Measurements from ENCODE around the gene POLA2. TPM values are rescaled to one million over a fixed set of nuclear protein-coding genes. Genes with fewer than 3 reads are reported as not detected.
"Not testable (repeated sequence)": the region's sequence is repeated elsewhere in the genome, so short reads cannot be mapped to it uniquely, and the experiment has no call there.

POLA2 gene
- polyA plus RNA-seq, 3 donors = 4.0 to 8.3 (median 5.2) TPM

DNA sequence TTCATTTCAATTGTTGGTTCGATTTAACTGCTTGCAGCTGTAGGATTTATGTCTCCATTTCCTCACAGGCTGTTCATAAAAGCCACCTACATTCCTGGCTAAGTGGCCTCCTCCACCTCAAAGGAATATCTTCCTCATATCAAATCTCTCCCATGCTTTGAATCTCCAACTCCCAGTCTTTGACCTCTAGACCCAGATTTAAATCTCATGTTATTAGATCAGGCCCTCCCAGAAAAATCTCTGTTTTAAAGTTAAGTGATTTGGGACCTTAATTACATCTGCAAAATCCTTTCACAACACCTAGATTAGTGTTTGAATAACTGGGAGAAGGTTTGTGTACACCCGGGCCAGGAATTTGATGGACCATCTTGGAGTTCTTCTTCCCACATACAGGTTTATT lies 33.9 kb upstream of the POLA2 start:
- intact Hi-C loops (cut with micrococcal nuclease) = no loop called here
- H3K79me2 ChIP-seq (ENCODE audit: insufficient read depth, low read length) = no peaks in the 10 kb centered on the region
- H4K20me1 ChIP-seq (ENCODE audit: insufficient read depth, low read length) = no peaks in the 10 kb centered on the region
- no peak overlapping the region for H3K4me2 ChIP-seq (replicated peaks; ENCODE audit: extremely low read depth, low read length, poor library complexity, severe bottlenecking)
- no peak overlapping the region for H2AFZ ChIP-seq (ENCODE audit: insufficient read depth, low read depth, low read length, poor library complexity, severe bottlenecking)
- DNase-seq = no peak
- H3K9ac ChIP-seq (ENCODE audit: insufficient read depth, low read length, poor library complexity, severe bottlenecking) = no peak overlapping the region
- H3K4me3 ChIP-seq (replicated peaks in 1 of 3; ENCODE audit: low read depth in 2 of 3, low read length in 3 of 3) = no peak overlapping the region
- WGBS (ENCODE audit: insufficient coverage) = no CpG with 5 or more reads among the region's 2 CpGs
- peaks cover 0 to 4% (median 0%) of the 10 kb centered on the region in 7 donors for H3K9me3 Mint-ChIP-seq
- no peaks in the 10 kb centered on the region for H3K27me3 ChIP-seq (ENCODE audit: control insufficient read depth in 2 of 2, insufficient read depth in 2 of 2, low read length in 2 of 2)
- H3K4me3 Mint-ChIP-seq = no peak overlapping the region
- H3K27me3 Mint-ChIP-seq (ENCODE audit: low read depth in 3 of 3) = peaks cover 4% of the 10 kb centered on the region in 3 donors
- TF ChIP-seq, protein P1, sequence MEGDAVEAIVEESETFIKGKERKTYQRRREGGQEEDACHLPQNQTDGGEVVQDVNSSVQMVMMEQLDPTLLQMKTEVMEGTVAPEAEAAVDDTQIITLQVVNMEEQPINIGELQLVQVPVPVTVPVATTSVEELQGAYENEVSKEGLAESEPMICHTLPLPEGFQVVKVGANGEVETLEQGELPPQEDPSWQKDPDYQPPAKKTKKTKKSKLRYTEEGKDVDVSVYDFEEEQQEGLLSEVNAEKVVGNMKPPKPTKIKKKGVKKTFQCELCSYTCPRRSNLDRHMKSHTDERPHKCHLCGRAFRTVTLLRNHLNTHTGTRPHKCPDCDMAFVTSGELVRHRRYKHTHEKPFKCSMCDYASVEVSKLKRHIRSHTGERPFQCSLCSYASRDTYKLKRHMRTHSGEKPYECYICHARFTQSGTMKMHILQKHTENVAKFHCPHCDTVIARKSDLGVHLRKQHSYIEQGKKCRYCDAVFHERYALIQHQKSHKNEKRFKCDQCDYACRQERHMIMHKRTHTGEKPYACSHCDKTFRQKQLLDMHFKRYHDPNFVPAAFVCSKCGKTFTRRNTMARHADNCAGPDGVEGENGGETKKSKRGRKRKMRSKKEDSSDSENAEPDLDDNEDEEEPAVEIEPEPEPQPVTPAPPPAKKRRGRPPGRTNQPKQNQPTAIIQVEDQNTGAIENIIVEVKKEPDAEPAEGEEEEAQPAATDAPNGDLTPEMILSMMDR (IDR thresholded peaks at IDR 0.05) = no peak
- H3K27ac ChIP-seq (ENCODE audit: low read depth in 1 of 2, low read length in 2 of 2) = no peak overlapping the region
- no peaks in the 10 kb centered on the region for H3K9me3 ChIP-seq (replicated peaks in 1 of 2; ENCODE audit: control insufficient read depth in 1 of 2, insufficient read depth in 1 of 2, low read length in 2 of 2)
- H3K36me3 Mint-ChIP-seq = no peaks in the 10 kb centered on the region
- no peaks in the 10 kb centered on the region for H3K36me3 ChIP-seq (replicated peaks in 1 of 2; ENCODE audit: control insufficient read depth in 1 of 2, insufficient read depth in 2 of 2, low read length in 2 of 2)
- H3K4me1 Mint-ChIP-seq = peaks cover 30% of the 10 kb centered on the region
- H3K27ac Mint-ChIP-seq = peak overlapping the region in 1 of 7 donors; percentile 50
- peaks cover 26 to 29% of the 10 kb centered on the region in 2 donors for H3K4me1 ChIP-seq (ENCODE audit: control insufficient read depth in 1 of 2, insufficient read depth in 2 of 2, low read length in 2 of 2)

DNA sequence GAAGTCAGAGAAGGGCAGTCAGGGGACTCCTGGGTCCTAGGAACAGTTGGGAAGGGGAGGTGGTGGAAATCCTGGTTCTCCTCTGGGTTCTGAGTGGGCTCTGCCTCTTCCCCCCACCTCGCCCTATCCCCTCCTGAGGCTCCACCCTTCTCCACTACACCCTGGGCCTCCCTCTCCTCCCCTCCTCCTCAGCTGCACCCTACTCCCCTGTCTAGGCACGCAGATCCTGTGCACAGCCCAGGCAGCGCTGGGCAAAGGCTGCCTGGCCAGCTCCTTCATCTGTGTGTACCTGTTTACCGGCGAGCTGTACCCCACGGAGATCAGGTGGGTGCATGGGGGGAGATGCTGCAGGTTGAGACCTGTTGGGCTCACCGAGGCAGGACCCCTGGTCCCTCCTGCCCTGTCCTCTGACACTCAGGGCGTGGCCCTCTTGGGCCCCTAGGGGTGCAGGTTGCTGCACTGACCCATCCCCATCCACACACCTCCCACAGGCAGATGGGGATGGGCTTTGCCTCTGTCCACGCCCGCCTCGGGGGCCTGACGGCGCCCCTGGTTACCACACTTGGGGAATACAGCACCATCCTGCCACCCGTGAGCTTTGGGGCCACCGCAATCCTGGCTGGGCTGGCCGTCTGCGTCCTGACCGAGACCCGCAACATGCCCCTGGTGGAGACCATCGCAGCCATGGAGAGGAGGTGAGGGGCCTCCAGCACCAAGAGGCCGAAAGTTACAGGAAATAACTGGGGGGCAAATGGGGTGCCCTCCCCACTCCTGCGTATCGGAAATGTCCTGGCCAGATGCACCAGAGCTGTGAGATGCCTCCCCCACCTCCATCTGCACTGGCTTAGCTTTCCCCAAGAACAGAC lies 25.3 kb upstream of the POLA2 start:
- no peak overlapping the region for H2AFZ ChIP-seq (ENCODE audit: insufficient read depth, low read depth, low read length, poor library complexity, severe bottlenecking)
- Mint-ChIP-seq H3K4me1 (no peaks in the 10 kb centered on the region), H3K27me3 (ENCODE audit: low read depth in 3 of 3) (peaks cover 1 to 3% (median 2%) of the 10 kb centered on the region in 3 donors), H3K4me3 (no peak overlapping the region), H3K9me3 (peaks cover 0 to 4% (median 0%) of the 10 kb centered on the region in 7 donors), H3K36me3 (no peaks in the 10 kb centered on the region), H3K27ac (no peak overlapping the region)
- no peak overlapping the region for H3K4me2 ChIP-seq (replicated peaks; ENCODE audit: extremely low read depth, low read length, poor library complexity, severe bottlenecking)
- H3K79me2 ChIP-seq (ENCODE audit: insufficient read depth, low read length) = no peaks in the 10 kb centered on the region
- H3K4me3 ChIP-seq (replicated peaks in 1 of 3; ENCODE audit: low read depth in 2 of 3, low read length in 3 of 3) = no peak overlapping the region
- TF ChIP-seq, protein P1 (IDR thresholded peaks at IDR 0.05) = no peak
- H3K9me3 ChIP-seq (replicated peaks in 1 of 2; ENCODE audit: control insufficient read depth in 1 of 2, insufficient read depth in 1 of 2, low read length in 2 of 2) = peaks cover 0 to under 1% of the 10 kb centered on the region in 2 donors
- intact Hi-C loops (cut with micrococcal nuclease) = no loop called here
- H3K27ac ChIP-seq (ENCODE audit: low read depth in 1 of 2, low read length in 2 of 2) = no peak overlapping the region
- no peaks in the 10 kb centered on the region for H3K27me3 ChIP-seq (ENCODE audit: control insufficient read depth in 2 of 2, insufficient read depth in 2 of 2, low read length in 2 of 2)
- H3K36me3 ChIP-seq (replicated peaks in 1 of 2; ENCODE audit: control insufficient read depth in 1 of 2, insufficient read depth in 2 of 2, low read length in 2 of 2) = no peaks in the 10 kb centered on the region
- WGBS (ENCODE audit: insufficient coverage) = 75% methylated on average over 19 of the region's 23 CpGs
- no peak overlapping the region for H3K9ac ChIP-seq (ENCODE audit: insufficient read depth, low read length, poor library complexity, severe bottlenecking)
- no peak for DNase-seq
- no peaks in the 10 kb centered on the region for H4K20me1 ChIP-seq (ENCODE audit: insufficient read depth, low read length)
- H3K4me1 ChIP-seq (ENCODE audit: control insufficient read depth in 1 of 2, insufficient read depth in 2 of 2, low read length in 2 of 2) = no peaks in the 10 kb centered on the region

DNA sequence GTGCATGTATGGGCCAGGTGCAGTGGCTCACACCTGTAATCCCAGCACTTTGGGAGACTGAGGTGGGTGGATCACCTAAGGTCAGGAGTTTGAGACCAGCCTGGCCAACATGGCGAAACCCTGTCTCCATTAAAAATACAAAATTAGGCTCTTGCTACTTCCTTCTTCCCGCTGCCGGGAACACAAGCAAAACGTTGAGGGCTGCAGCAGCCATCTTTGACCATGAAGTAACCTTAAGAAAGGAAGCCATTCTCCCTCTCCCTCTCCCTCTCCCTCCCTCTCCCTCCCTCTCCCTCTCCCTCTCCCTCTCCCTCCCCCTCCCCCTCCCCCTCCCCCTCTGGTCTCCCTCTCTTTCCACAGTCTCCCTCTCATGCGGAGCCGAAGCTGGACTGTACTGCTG lies 23.5 kb upstream of the POLA2 start:
- peaks cover 7 to 18% (median 13%) of the 10 kb centered on the region in 7 donors for H3K9me3 Mint-ChIP-seq
- H3K27ac Mint-ChIP-seq; H2AFZ ChIP-seq (ENCODE audit: insufficient read depth, low read depth, low read length, poor library complexity, severe bottlenecking); H3K36me3 Mint-ChIP-seq; H3K4me2 ChIP-seq (replicated peaks; ENCODE audit: extremely low read depth, low read length, poor library complexity, severe bottlenecking); H3K27ac ChIP-seq (ENCODE audit: low read depth in 1 of 2, low read length in 2 of 2); H4K20me1 ChIP-seq (ENCODE audit: insufficient read depth, low read length); H3K27me3 ChIP-seq (ENCODE audit: control insufficient read depth in 2 of 2, insufficient read depth in 2 of 2, low read length in 2 of 2); H3K9ac ChIP-seq (ENCODE audit: insufficient read depth, low read length, poor library complexity, severe bottlenecking); H3K4me1 Mint-ChIP-seq; intact Hi-C loops (cut with micrococcal nuclease); H3K4me1 ChIP-seq (ENCODE audit: control insufficient read depth in 1 of 2, insufficient read depth in 2 of 2, low read length in 2 of 2); H3K36me3 ChIP-seq (replicated peaks in 1 of 2; ENCODE audit: control insufficient read depth in 1 of 2, insufficient read depth in 2 of 2, low read length in 2 of 2); H3K4me3 ChIP-seq (replicated peaks in 1 of 3; ENCODE audit: low read depth in 2 of 3, low read length in 3 of 3); H3K27me3 Mint-ChIP-seq (ENCODE audit: low read depth in 3 of 3); DNase-seq; H3K79me2 ChIP-seq (ENCODE audit: insufficient read depth, low read length); H3K4me3 Mint-ChIP-seq: not testable (repeated sequence)
- peaks cover 18% of the 10 kb centered on the region in 2 donors for H3K9me3 ChIP-seq (replicated peaks in 1 of 2; ENCODE audit: control insufficient read depth in 1 of 2, insufficient read depth in 1 of 2, low read length in 2 of 2)
- WGBS (ENCODE audit: insufficient coverage) = 80% methylated on average over 2 of the region's 6 CpGs
